Measurements from ENCODE around the gene TMEM17. TPM values are rescaled to one million over a fixed set of nuclear protein-coding genes. Genes with fewer than 3 reads are reported as not detected.
A peak's percentile ranks its signal among the peaks of the same experiment; 100 is the strongest.

TMEM17 gene
- total RNA-seq, 1 experiment from 2014 or later: 3.3 TPM

DNA sequence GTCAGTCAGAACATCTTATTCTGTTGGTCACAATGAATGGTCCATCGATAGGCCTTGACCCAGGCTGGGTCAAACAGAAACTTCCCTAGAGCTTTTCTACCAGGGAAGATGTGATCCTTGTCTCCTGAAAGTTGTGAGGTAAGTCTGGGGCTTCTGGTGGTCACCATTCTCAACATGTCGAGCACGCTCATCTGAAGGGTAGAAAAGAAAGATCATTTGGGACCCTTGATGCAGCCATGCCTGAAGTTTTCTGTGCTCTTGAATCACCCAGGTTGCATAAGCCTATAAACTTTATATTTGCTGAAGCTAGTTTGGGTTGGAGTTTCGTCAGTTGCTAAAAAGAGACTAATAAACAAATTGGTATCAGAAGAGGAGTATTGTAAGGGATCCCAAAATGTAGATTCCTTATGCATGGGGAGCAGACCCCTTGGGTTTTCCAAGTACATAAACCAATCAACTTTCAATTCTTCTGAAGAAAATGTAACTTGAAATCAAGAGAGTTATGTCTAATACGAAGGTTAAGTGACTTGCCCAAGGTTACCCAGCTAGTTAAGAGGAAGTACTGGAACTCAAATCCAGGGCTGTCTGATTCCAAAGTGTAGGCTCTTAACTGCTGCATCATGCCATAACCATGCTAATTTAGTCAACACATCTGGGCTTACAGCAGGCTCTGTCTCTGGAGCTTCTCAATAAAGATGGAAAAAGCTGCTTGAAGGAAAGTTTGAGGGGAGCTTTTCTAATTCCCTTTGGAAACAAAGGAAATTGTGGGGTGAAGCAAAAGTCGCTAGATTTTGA lies 23.2 kb downstream of the TMEM17 start:
- CTCF ChIA-PET: no interaction called here
- Mint-ChIP-seq H3K4me1 (ENCODE audit: low read depth, unreplicated experiment) (peaks cover 29% of the 10 kb centered on the region), H3K4me3 (ENCODE audit: low read depth, unreplicated experiment) (no peak overlapping the region), H3K27ac (ENCODE audit: unreplicated experiment) (no peak overlapping the region), H3K9me3 (ENCODE audit: low read depth, unreplicated experiment) (no peaks in the 10 kb centered on the region), H3K27me3 (ENCODE audit: unreplicated experiment) (no peaks in the 10 kb centered on the region), H3K36me3 (ENCODE audit: insufficient read depth, unreplicated experiment) (no peaks in the 10 kb centered on the region)
- DNase-seq: no peak
- intact Hi-C loops (cut with micrococcal nuclease; ENCODE audit: unreplicated experiment): no loop called here
- BruUV-seq (replicated peaks): no TSS peak
- TF ChIP-seq, protein P1, sequence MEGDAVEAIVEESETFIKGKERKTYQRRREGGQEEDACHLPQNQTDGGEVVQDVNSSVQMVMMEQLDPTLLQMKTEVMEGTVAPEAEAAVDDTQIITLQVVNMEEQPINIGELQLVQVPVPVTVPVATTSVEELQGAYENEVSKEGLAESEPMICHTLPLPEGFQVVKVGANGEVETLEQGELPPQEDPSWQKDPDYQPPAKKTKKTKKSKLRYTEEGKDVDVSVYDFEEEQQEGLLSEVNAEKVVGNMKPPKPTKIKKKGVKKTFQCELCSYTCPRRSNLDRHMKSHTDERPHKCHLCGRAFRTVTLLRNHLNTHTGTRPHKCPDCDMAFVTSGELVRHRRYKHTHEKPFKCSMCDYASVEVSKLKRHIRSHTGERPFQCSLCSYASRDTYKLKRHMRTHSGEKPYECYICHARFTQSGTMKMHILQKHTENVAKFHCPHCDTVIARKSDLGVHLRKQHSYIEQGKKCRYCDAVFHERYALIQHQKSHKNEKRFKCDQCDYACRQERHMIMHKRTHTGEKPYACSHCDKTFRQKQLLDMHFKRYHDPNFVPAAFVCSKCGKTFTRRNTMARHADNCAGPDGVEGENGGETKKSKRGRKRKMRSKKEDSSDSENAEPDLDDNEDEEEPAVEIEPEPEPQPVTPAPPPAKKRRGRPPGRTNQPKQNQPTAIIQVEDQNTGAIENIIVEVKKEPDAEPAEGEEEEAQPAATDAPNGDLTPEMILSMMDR (IDR thresholded peaks at IDR 0.05; ENCODE audit: unreplicated experiment): no peak

DNA sequence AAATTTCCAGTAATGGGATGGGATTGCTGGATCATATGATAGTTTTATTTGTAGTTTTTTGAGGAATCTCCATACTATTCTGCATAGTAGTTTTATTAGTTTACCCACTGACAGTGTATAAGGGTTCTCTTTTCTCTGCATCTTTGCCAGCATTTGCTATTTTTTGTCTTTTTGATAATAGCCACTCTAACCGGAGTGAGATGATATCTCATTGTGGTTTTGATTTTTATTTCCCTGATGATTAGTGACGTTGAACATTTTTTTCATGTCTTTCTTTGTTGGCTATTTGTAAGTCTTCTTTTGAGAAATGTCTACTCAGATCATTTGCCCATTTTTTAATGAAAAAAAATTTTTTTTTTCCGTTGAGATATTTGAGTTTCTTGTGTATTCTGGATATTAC lies 26.1 kb downstream of the TMEM17 start:
- H3K27ac Mint-ChIP-seq (ENCODE audit: unreplicated experiment): no peak overlapping the region
- CTCF ChIA-PET: no interaction called here
- H3K9me3 Mint-ChIP-seq (ENCODE audit: low read depth, unreplicated experiment): no peaks in the 10 kb centered on the region
- intact Hi-C loops (cut with micrococcal nuclease; ENCODE audit: unreplicated experiment): no loop called here
- H3K36me3 Mint-ChIP-seq (ENCODE audit: insufficient read depth, unreplicated experiment): no peaks in the 10 kb centered on the region
- no TSS peak for BruUV-seq (replicated peaks)
- H3K27me3 Mint-ChIP-seq (ENCODE audit: unreplicated experiment): no peaks in the 10 kb centered on the region
- no peak overlapping the region for H3K4me3 Mint-ChIP-seq (ENCODE audit: low read depth, unreplicated experiment)
- peaks cover 15% of the 10 kb centered on the region for H3K4me1 Mint-ChIP-seq (ENCODE audit: low read depth, unreplicated experiment)
- DNase-seq: no peak
- TF ChIP-seq, protein P1 (IDR thresholded peaks at IDR 0.05; ENCODE audit: unreplicated experiment): no peak

DNA sequence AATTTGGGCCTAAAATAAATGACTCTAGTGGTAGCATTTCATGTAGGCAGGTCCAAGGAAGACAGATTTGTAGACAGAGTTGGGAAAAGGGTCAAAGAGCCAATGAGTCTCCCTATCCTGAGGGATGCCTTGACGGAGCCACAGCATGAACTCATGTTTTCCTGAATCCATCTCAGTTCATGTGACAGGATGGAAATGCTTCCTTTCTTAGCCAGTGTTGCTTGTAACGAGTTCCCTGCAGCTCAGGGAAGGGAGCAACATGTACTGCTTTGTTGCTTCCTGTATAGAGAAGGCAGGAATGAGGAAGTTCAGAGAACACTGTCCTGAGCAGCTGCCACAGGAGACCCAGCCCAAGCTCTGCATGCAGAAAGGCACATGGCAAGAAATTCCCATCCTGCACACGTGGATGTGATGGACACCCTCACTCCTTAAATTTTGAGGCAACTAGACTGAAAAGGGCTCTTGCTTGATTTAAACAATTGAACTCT lies 27.9 kb downstream of the TMEM17 start:
- Mint-ChIP-seq H3K27me3 (ENCODE audit: unreplicated experiment) (no peaks in the 10 kb centered on the region), H3K4me1 (ENCODE audit: low read depth, unreplicated experiment) (peaks cover 14% of the 10 kb centered on the region), H3K4me3 (ENCODE audit: low read depth, unreplicated experiment) (no peak overlapping the region), H3K9me3 (ENCODE audit: low read depth, unreplicated experiment) (no peaks in the 10 kb centered on the region), H3K27ac (ENCODE audit: unreplicated experiment) (peak overlapping the region; percentile 28), H3K36me3 (ENCODE audit: insufficient read depth, unreplicated experiment) (no peaks in the 10 kb centered on the region)
- peak; percentile 27 for DNase-seq
- TF ChIP-seq, protein P1 (IDR thresholded peaks at IDR 0.05; ENCODE audit: unreplicated experiment): no peak
- BruUV-seq (replicated peaks): no TSS peak
- intact Hi-C loops (cut with micrococcal nuclease; ENCODE audit: unreplicated experiment): no loop called here
- CTCF ChIA-PET: interaction anchor here (1.0 kb wide), 1 partner anchor 27 kb away, joined by 3 read pairs; no protein-coding TSS in a partner anchor

DNA sequence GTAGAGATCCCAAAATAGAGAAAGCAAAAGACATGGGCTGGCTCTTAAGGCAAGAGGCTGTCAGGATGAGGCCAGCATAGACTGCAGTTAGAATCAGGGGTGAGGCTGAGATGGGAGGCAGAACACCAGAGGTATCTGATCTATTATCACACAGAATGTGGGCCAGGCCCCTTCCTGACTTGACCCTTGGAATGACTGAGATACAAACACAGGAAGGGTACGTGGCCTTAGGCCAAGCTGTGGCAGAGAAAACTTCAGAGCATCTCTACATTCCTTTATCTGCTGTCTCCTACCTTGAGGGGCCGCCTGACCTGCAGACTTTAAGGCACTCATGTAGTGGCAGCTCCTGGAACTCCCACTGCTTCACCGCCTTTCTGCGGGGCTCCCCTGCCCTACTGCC lies 28.4 kb downstream of the TMEM17 start:
- Mint-ChIP-seq H3K36me3 (ENCODE audit: insufficient read depth, unreplicated experiment) (no peaks in the 10 kb centered on the region), H3K4me3 (ENCODE audit: low read depth, unreplicated experiment) (no peak overlapping the region), H3K9me3 (ENCODE audit: low read depth, unreplicated experiment) (no peaks in the 10 kb centered on the region), H3K27me3 (ENCODE audit: unreplicated experiment) (no peaks in the 10 kb centered on the region), H3K4me1 (ENCODE audit: low read depth, unreplicated experiment) (peaks cover 14% of the 10 kb centered on the region), H3K27ac (ENCODE audit: unreplicated experiment) (peak overlapping the region; percentile 28)
- TF ChIP-seq, protein P1 (IDR thresholded peaks at IDR 0.05; ENCODE audit: unreplicated experiment): no peak
- no TSS peak for BruUV-seq (replicated peaks)
- CTCF ChIA-PET: interaction anchor here (1.0 kb wide), 1 partner anchor 28 kb away, joined by 3 read pairs; no protein-coding TSS in a partner anchor
- intact Hi-C loops (cut with micrococcal nuclease; ENCODE audit: unreplicated experiment): no loop called here
- no peak for DNase-seq

Data from Calu3 (cell line).